Measurements from ENCODE around the gene ITPRIPL1.
"Not testable (repeated sequence)": the region's sequence is repeated elsewhere in the genome, so short reads cannot be mapped to it uniquely, and the experiment has no call there.

Gene ITPRIPL1, protein sequence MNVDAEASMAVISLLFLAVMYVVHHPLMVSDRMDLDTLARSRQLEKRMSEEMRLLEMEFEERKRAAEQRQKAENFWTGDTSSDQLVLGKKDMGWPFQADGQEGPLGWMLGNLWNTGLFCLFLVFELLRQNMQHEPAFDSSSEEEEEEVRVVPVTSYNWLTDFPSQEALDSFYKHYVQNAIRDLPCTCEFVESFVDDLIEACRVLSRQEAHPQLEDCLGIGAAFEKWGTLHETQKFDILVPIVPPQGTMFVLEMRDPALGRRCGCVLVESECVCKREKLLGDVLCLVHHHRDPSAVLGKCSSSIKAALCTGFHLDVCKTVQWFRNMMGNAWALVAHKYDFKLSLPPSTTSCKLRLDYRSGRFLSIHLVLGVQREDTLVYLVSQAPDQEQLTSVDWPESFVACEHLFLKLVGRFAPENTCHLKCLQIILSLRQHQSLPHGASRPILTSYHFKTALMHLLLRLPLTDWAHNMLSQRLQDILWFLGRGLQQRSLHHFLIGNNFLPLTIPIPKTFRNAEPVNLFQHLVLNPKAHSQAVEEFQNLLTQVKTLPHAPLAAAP

DNA sequence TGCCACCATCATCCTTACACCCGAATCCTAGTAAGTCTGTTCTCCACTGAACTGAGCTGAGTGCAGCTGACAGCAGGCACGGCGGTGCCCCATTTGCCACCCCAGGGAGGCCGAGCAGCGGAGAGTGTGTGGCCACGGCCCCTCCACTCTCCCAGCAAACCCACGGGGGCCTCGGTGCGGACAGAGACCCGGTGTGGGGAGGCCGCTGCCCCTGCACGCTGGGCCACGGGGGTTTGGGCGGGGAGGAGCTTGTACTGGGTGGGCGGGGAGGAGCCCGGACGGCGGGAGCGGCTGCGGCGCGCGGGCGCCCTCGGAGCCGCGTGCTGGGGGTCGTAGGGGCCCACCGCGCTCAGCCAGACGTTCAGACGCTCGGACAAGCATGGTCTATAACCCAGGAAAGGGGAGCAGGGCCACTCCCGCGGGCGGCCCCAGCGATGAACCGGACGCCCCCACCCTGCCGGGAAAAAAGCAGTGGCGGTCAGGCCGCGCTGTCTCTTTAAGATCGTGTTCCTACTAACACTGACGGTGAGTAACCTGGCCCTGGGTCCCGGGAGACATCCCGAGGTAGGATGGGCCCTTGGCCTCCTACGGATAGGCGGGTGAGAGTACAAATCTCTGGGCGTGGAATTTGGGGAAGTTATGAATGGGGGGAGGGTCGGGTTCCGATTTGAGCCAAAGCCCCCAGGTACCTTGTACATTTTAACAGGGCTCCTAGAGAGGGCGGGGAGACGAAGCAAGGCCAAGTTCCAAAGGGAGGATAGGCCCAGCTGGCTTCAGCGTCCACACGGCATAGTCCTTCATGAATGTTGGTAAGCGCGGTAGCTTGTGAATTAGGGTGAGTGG lies at the start of gene ITPRIPL1:
TSS of gene ITPRIPL1 (plus strand) at position 277 of the 843 bp plus-strand sequence. CDS start at position 800, 523 bp downstream.
- DNase-seq (ENCODE audit: low spot score): no peak

DNA sequence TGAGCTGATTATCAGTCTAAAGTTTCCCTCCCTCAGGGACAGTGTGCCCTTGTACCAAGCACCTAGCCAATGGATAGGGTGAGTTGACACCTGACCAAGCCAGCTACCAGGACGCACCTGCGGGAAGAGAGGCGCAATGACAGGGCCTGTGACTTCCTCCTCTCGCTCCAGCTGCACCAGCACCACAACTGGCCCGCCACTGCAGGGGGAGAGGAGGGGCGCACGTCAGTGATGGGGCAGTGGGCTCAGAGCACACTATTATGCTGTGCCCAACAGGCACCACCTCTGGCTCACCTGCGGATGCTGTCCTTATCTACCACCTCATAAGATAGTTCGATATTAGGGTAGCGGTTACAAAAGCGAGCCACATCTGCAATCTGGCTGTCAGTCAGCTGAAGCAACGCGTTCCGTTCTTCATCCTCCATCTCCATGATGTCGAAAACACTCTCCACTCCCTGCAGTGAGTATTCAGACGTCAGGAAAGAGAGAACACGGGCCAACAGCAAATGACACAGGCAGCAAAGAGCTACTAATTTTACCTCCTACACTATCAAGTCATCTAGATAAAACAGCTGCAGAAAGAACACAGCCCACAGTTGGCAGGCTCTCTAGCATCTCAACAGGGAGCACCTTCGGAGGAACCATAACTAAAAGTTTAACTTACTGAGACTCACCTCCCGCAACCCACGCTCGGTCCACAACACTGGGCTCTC lies 48.2 kb upstream of the ITPRIPL1 start:
- DNase-seq (ENCODE audit: low spot score): no peak

DNA sequence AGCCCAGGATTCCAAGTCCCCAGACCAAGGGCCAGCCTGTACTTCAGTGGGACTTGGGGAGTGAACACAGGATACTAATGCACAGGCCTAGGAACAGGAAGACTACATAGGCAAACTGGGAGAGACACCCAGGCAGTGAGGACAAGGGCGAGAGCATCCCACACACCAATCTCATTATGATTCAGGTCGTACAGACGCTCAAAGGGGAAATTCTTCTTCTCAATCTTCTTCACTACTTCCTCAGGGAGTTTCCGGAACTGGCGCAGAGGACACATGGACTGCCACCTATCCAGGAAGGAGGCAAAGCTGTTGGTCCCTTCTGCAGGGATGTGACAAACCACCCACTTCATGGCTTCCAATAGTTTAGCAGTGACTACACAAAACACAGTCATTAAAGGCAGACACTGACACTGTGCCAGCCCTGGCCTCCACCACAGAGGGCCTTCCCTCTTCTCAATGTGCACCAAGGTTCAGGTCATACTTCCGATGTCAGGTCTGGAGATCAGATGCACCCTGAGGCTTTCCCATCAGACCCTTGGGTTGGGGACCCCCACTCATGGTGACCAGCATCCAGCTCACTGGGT lies 37.8 kb upstream of the ITPRIPL1 start:
- no peak for DNase-seq (ENCODE audit: low spot score)

DNA sequence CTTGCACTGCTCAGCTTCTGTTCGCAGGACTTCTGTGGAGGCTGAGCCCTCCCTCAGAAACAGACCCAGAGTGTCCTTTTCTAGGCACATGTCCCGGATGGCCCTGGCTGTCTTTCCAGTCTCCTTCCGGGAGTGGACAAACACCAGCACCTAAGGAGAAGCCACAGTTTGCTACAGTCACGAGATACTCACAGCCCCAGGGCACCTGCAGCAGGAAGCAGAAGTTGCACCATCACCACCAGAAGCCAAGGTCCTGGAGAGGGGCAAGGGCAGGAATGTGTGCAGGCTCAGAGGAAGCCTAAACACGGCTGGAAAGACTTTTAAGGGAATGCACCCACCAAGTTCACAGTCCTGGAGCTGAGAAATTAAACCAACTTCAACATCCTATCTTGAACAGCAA lies 33.4 kb upstream of the ITPRIPL1 start:
- no peak for DNase-seq (ENCODE audit: low spot score)

DNA sequence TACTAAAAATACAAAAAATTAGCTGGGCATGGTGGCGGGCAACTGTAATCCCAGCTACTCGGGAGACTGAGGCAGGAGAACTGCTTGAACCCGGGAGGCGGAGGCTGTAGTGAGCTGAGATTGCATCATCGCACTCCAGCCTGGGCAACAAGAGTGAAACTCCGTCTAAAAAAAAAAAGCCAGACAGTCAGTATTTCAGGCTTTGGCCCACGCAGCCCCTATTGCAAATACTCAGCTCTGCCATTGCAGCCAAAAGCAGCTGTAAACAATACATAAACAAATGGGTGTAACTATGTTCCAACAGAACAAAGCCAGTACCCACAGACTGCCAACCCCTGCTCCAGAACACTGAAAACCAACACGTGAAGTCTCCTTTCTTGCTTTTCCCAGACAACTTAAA lies 30.8 kb upstream of the ITPRIPL1 start:
- DNase-seq (ENCODE audit: low spot score): not testable (repeated sequence)

DNA sequence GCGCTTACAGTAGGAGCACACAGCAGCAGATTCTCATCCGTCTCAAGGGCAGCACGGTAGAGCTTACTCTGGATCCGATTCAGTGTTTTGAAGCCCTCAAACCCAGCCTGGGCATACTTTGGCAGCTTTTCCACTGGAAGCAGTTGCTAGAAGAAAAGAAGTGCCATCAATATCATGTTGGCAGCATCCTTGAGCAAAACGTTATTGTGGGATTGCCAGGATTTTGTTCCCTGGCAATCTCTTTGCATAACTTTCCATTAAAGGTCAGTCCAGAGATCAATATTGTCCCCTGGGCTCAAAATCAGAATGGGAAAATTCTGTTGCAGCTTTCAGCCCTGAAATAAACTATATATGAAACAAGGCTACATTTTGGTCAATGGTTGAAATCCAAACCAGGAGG lies 28.2 kb upstream of the ITPRIPL1 start:
- DNase-seq (ENCODE audit: low spot score): no peak

DNA sequence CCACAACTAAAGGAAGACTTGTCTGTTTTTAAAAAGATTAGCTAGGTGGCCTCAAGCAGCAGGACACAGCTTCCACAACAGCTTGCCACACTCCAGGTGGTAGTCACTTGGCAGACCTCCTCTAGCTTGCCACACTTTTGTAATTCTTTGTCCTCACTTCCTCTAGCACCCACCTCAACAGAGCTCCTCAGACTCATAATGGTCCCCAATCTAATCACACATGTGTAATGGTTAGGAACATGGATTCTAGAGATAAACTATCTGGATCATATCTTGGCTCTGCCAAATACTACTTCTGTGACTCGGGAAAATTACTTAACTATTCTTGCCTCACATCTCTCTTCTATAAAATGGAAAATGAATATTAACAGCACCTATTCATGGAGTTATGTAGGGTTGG lies 23.3 kb upstream of the ITPRIPL1 start:
- no peak for DNase-seq (ENCODE audit: low spot score)

DNA sequence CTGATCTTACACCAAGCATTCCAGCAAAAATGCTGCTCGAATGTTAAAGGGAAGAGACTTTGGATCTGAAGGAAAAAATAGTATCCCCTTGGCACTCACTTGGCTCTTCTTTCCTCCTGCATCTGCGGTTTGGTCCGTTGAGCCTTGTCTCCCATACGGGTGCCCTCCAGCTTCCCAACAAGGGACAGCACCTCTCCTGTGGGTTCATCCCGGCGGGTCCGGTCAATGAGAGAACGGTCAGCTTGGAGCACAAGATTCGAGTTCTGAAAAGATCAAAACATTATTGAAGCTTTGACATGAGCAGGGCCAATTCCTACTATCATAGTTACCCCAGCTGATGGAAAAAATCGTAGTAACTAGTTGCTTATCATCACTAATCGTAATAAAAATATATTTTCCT lies 20.5 kb upstream of the ITPRIPL1 start:
- DNase-seq (ENCODE audit: low spot score): no peak

DNA sequence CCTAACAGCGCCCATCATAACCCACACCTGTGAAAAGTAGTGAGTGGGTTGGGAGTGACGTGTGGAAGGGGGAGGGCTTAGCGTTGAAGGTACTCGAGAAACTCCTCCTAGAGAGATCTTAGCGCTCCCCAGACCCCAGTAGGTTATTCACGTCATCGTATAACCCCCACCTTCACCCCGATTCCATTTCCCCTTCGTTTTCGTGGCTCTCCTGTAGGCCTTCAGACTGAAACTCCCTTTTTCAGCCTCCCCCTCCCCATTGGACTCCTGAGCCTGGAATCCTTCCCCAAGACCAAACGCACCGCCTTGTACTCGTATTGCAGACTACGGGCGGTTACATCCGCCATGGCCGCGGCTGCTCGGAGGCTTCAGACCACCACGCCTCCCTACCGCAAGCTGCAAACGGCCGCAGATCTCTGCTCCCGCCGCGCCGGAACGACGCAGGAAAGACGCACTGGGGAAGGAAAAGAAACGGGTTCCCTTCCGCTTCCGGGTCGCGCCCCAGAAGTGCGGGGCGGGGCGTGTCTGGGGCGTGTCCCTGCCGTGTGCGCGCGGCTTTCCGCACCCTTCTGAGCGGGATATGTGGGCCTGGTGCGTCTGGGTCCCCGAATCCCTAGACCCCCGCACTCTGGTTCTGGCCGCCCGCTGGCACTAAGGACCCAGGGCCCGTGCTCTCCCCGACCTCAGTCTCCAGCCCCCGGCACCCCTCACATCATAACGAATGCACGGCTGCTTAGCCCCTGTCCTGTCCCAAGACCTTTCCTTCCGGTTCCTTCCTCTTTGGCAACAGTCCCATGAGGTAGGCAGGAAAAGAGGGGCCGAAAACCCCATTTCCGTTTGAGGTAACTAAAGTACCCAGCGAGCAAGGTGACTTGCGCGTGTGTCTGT lies 19.8 kb upstream of the ITPRIPL1 start, which contains the start of gene SNRNP200:
TSS of gene SNRNP200 (minus strand) at position 456 of the 888 bp plus-strand sequence. CDS start at position 347, 109 bp downstream.
- peak; percentile 74 for DNase-seq (ENCODE audit: low spot score)

DNA sequence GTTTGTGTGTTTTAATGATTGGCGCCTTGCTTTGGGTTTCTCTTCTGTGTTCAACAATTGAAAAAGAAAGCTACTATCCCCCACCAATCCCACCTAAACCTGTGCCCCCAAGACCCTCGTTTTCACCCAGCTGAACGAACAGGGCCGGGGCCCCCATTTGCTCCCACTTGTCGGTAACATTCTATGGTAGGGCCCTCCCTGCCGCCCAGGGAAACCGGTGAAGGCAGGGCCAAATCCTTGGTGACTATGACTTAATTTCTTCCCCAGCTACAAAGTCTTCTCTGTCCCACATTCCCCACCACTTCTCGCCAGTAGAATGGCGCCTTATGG lies 19.2 kb upstream of the ITPRIPL1 start:
- DNase-seq (ENCODE audit: low spot score): no peak

DNA sequence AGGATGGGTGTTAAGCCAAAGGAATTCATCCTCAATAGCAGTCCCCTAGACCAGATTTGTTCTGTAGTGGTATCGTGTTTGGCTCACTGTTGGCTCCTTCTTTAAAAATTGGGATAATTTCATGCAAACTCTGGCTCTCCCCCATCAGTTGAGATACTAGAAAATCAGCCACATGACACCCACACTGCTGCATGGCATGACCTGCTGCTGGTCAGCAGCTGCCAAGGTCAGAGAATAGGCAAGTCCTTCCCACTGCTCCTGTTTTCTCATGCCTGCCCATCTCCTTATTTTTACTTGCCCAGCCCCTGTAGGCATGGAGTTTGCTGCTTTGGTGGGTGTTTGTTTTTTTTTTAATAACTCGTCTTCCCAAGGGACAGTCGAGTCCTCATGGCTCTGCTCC lies 18.7 kb upstream of the ITPRIPL1 start:
- no peak for DNase-seq (ENCODE audit: low spot score)

DNA sequence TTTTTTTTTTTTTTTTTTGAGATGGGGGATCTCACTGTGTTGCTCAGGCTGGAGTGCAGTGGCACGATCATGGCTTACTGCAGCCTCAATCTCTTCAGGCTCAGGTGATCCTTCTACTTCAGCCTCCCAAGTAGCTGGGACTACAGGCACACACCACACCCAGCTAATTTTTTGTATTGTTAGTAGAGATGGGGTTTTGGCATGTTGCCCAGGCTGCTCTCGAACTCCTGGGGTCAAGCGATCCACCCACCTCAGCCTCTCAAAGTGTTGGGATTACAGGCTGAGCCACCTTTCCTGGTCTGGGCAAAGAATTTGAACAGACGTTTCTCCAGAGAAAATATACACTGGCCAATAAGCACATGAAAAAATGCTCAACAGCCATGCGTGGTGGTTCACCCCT lies 16.9 kb upstream of the ITPRIPL1 start:
- no peak for DNase-seq (ENCODE audit: low spot score)

DNA sequence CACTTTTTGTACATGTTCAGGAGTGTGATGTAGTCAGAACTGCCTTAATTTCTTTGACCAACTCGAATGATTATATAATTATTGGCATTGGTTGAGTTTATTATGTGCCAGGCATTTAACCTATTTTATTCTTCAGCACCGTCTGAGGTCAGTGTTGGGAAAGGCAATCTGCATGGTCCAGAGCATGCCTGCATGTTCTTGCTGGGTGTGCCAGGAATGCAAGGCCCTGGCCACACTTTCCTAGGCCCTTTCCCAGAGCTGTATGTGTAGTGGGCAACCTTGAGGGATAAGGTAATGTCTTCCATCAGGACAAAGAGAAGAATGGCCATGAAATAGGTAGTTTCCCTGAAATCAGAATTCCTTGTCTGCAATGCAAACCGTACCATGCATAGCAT lies 10.1 kb upstream of the ITPRIPL1 start:
- no peak for DNase-seq (ENCODE audit: low spot score)

DNA sequence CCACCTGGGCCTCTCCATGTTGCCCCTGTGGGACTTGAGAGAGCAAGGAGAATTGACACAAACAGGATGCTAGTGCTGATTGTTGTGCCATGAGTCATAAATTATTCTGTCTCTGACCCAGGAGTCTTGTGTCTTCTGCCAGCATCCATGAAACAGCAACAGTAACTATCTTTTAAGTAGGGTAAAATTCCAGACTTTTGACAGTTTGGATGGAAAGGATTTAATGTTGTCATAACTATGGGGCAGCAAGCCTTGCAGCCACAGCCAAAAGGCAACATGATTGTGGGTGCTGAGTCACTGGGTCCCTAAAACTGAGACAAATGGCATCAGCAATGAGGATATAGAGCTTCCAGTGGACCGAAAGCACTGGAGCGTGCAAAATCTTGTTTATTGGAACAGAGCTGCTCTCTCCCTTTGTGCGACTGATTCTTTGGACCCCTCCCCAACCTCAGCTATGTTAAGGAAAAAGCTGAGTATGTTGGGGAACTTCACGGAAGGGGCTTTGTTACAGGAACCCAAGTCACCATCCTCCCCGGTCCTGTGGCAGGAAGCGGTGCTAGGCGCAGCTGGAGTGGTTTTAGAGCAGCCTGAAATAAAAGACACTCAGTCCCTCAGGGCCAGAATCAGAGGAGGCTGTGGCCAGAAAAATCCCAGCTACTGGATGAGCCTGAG lies 9.6 kb upstream of the ITPRIPL1 start:
- no peak for DNase-seq (ENCODE audit: low spot score)

DNA sequence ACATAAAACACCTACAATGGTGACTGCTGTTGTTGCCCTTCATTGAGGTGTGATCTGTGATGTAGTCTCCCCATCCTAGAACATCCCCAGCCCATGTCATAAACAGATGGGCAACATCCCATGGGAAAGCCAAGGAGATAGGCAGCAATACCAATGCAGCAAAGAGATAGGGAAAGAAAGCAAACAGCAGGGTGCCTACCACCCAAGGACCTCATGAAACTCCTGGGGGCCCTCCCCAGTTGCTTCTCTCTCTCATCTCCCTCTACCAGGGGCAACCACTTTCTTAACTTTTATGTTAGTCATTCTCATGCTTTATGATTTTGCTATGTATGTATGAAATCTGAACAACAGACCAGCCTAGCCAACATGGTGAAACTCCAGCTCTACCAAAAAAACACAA lies 8.1 kb upstream of the ITPRIPL1 start:
- no peak for DNase-seq (ENCODE audit: low spot score)

DNA sequence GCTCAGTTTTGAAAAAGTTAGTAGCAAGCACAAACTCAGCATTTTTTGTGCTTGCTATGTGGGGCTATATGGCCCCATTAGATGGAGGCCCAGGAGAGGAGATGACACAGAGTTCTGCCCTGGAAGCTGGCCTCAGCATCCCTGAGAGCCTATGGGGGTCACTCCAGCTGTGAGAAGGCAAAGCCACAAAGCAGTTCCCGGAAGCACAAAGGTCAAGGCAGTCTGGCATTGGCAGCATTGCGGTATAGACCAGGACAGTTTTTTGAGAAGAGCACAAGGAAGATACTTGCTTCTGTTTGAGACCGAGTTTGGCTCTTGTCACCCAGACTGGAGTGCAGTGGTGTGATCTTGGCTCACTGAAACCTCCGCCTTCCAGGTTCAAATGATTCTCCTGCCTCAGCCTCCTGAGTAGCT lies 7.5 kb upstream of the ITPRIPL1 start:
- no peak for DNase-seq (ENCODE audit: low spot score)

DNA sequence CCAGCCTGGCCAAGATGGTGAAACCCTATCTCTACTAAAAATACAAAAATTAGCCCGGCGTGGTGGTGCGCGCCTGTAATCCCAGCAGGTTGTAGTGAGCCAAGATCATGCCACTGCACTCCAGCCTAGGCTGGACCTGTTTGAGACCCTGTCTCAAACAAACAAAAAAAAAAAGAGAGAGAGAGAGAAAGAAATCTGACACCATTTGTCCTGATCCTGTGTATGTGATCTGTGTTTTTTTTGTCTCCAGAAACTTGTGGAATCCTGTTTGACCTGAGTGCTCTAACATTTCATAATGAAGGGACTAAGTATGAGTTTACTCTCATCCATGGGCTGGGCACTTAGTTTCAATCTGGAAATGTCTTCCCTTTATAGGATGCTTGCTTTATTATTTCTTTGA lies 6.4 kb upstream of the ITPRIPL1 start:
- no peak for DNase-seq (ENCODE audit: low spot score)

DNA sequence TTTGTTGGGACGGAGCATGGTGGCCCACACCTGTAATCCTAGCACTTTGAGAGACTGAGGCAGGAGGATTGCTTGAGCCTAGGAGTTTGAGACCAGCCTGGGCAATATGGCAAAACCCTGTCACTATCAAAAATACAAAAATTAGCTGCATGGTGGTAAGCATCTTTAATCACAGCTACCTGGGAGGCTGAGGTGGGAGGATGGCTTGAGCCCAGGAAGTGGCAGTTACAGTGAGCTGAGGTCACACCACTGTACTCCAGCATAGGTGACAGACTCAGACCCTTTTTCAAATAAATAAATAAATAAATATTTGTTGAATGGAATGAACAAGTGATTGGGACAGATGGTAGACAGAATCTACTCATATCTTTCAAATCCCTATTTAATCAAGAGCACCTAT lies 5.7 kb upstream of the ITPRIPL1 start:
- no peak for DNase-seq (ENCODE audit: low spot score)

DNA sequence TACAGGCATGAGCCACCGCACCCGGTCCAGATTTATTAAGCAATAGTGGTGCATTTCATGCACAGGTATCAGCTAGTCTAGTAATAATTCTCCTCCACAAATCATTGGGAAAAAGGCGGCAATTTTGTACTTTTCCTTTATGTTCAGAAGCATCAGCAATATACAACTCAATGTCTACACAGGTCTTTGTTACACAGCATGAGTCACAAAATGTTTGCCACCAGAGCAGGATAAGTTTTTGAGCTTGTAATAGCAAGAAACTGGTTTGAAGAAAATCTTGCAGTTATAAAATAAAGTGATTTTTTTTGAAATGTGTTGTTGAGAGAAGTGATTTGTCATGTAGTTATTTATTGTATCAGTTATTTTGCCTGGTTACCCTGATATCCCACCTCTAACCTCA lies 4.8 kb upstream of the ITPRIPL1 start:
- no peak for DNase-seq (ENCODE audit: low spot score)

All from COLO829 (cell line).